Measurements from ENCODE around the gene NR6A1.
"Not testable (repeated sequence)": the region's sequence is repeated elsewhere in the genome, so short reads cannot be mapped to it uniquely, and the experiment has no call there.

Gene NR6A1

GRCh38 chr9:124776618-124776953 is 5.5 kb upstream of the NR6A1 start:
- DNase-seq = no peak

GRCh38 chr9:124774129-124774978 is 3.2 kb upstream of the NR6A1 start:
- peak; percentile 75 for DNase-seq

- no peak for DNase-seq
Measured at GRCh38 chr9:124773473-124774128, 2.5 kb upstream of the NR6A1 start.

GRCh38 chr9:124772877-124773276 is 1.8 kb upstream of the NR6A1 start:
- not testable (repeated sequence) for DNase-seq

DNA sequence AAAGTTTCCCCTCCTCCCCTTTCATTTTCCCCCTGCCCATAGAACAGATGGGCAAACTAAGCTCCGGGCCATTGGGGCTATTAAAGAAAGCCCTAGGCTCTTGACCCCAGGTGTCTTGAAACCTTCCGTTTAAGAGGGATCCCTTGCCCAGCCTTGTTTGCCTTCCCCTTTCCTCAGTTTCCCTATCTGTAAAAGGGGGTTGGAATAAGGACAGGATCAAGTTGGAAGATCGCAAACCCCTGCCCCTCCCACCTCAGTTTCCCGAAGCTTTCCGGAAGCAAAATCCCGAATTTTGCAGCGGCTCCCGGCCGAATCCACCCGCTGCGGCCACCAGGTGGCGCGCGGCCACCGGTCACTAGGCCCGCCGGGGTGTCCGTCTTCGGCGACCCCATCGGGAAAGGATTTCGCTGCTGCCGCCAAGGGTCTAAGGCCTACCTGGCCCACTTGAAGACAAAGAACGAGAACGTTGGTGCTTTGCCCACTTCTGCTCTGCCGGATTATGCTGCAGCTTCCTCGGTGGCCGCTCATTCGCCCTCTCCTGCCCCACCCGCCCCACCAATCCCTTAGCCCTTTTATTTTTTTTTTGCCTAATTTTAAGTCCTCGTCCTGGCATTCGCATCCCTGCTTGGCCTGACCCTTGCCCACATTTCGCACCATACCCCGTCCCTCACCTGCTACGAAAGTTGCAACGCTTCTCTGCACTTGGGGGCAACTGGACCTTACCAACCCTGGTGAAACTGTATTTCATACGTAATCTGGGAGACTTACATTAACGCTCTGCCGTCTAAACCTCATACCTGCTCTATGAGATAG is 962 bp upstream of the NR6A1 start:
- peak; percentile 77 for DNase-seq

- DNase-seq = no peak
Measured at GRCh38 chr9:124770359-124771020, 621 bp downstream of the NR6A1 start.

GRCh38 chr9:124769549-124770358 is 1.4 kb downstream of the NR6A1 start:
- DNase-seq = peak; percentile 41

- DNase-seq = no peak
Measured at GRCh38 chr9:124768750-124769548, 2.2 kb downstream of the NR6A1 start.

DNA sequence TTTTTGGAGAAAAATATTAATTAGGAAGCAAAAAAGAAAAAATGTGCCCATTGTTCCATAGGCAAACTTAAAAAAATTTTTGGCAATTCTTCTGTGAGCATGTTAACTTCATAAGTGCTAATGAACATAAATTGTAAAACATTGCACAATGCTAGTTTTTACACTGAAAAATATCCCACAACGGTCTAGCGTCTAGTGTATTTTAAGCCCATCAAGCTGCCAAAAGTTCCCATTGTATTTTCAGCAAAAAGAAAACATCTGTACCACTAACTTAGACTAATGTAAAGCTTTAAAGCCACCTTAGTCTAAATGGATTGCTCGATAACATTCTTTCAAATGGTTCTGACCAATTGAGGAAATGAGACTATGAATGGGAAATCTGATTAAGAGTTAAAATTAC is 2.8 kb downstream of the NR6A1 start:
- DNase-seq = no peak

GRCh38 chr9:124767821-124768220 is 3.3 kb downstream of the NR6A1 start:
- no peak for DNase-seq

GRCh38 chr9:124766815-124767554 is 4.1 kb downstream of the NR6A1 start:
- DNase-seq = no peak

- DNase-seq = no peak
Measured at GRCh38 chr9:124766326-124766725, 4.8 kb downstream of the NR6A1 start.

DNA sequence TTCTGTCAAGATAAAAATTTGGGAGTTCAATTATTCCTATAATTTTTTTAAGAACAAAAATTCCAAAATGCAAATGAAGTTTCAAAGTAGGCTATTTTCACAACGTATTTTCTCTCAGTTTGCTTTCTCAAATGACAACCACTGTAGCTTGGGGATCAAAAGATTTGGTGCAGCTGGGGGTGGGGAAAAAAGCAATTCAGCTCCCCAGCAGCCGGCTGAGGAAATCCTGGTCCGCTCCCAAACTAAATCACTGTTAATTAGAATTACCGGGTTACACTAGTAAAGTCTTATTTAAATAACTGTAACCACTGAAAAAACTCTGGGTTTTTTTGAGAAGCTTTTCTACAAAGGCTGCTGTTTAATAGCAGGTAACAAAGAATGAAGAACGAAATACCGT is 5.7 kb downstream of the NR6A1 start:
- DNase-seq = no peak

DNA sequence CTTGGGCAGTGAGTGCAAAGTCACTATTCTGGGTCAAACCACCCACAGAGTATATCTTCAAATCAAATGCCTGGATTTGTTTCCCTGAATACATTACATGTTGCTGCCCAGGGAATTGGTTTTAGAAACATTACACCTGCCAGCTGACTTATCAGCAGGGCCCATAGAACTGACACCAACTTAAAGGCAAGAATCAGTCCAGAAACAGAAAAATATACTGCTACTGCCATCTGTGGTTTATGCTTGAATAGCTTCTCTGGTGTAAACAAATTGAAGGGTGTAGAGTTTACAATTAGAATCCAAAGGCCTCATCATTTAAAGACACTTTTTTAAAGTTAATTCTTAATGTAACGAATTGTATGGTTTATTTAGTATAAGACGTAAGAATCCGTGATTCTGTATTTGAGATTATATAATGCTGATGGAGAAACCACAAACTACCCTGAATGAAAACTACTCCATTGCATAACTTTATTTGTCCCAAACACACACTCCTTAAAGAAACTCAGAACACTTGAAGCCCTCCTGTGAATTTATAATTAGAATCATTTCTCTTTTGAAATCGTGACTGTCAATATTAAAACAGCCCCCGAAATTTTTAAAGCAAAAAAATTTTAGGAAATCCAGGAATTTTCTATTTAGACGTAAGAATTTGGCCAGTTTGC is 6.2 kb downstream of the NR6A1 start:
- peak; percentile 26 for DNase-seq

DNA sequence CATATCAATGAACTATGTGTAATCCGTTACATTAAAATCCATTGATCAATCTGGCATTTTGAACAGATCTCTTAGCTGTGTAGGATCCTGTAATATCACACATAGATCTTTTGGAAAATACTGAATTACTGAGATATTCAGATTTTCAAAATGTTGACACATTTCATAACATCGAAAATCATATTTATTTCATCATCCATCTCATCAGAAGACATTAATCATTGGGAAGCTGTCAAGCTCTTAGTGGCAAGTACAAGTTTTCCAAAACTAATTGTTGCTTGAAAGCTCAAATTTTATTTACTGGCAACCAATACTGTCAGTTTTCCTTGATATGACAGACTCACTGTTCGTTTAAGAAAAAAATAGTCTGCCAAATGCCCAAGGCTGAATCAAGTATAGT is 8.5 kb downstream of the NR6A1 start:
- DNase-seq = no peak

DNA sequence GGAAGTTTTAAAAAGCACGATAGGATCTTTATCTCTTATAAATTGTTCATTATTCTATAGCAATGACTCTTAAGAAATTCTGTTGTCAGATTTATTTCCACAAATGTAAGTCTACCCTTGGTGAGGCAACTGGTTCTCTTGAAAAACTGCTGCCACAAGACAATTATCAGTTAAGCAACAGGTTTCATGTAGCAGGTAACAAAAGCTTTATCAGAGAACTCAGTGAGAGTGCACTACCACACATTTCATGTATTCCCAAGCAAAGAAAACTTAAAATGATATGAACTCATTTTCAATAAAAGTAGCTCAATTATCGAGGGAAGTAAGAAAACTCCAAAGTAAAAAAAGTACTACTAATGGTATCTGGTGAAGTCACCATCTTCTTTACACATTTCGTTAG is 9.4 kb downstream of the NR6A1 start:
- no peak for DNase-seq

- no peak for DNase-seq
Measured at GRCh38 chr9:124761196-124761595, 9.9 kb downstream of the NR6A1 start.

DNA sequence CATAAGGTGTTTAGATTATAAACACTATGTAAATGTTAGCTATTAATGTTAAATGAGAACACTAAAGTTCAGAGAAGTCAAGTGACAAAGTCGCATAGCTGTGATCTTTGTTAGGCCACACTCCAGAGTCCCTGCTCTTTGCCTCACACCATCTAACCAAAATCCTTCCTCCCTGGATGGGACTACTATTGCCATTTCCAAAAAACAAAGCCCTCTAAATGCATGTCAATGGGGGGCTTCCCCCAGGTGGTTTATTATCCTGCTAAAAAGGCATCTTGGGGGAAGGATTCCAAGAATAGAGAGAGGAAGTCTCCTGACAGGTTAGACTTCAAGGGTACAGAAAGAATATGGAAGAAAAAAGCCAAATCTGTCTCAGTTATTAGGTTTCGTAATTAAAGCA is 10.4 kb downstream of the NR6A1 start:
- no peak for DNase-seq

- no peak for DNase-seq
Measured at GRCh38 chr9:124759327-124759726, 11.8 kb downstream of the NR6A1 start.

DNA sequence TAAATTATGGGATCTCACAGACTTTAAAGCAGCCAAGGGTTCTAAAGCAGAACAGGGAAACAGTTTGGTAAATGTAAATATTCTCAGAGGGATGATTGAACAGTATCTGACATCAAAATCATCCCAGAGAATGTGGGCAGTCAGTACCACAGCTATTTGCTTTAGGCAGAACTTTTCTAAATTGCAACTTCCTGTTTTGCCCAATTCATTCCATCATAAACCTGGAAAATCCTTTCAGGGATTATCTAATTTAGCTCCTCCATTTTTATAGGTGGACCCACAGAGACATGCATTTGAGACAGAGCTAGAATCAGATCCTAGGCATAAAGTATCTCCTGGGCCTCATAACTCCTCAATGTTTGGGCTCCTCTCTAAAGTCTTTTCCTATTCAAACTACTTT is 12.4 kb downstream of the NR6A1 start:
- DNase-seq = peak; percentile 40
